LHCN-M2 (cell line): Measurements from ENCODE around the gene SLC22A23. TPM values are rescaled to one million over a fixed set of nuclear protein-coding genes. Genes with fewer than 3 reads are reported as not detected.
A peak's percentile ranks its signal among the peaks of the same experiment; 100 is the strongest.

ENCODE experiments used
- DNase-seq: peaks from one replicate; pipeline ENCODE4 v3.0.0-alpha.2; 2012; ENCODE audit warnings: low read depth
- total RNA-seq: library from RNA; depleted of rRNA; stranded (reverse); fragments of >200 nt; gene quantifications from 2 replicates; pipeline ENCODE4 v1.2.3, GENCODE V29; 2014

The SLC22A23 gene
- total RNA-seq, 1 experiment from 2014 or later, result 1.6 TPM

- DNase-seq, result no peak
These were observed 101.9 kb downstream of the SLC22A23 start for GRCh38 chr6:3355011-3355357.

GRCh38 chr6:3353939-3354338 is 102.9 kb downstream of the SLC22A23 start:
- no peak for DNase-seq

DNA sequence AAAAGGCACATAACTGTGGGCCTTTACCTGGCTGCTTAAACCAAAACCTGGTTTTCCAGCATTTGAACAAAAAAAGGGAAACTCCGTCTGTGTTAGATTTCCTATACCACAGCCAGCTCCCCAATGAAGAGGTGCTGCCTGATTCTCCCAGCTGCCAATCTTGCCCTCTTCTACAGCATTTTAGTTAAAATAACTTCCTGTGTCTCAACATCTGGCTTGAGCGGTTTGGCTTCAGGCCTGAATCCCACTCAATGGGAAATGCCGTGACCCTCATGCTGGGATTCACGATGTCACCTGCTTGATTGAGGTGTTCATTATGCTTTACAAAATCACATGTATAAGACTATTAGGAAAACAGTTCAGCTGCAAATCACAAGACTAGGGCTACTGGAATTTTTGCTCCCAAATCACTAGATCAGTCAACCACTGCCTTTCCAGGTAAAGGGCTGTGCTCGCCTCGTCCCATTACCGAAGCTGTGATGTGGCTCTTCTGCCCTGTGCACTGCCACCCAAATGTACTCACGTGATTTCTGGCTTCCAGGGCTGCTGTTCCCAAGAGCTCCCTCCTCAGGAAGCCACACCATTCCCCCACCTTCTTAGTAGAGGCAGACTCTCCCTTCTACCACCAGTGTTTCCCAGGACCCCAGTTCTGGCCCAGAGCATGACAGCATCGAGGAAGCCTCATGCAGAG is 103.5 kb downstream of the SLC22A23 start:
- DNase-seq, result no peak

GRCh38 chr6:3352678-3353077 is 104.2 kb downstream of the SLC22A23 start:
- no peak for DNase-seq

DNA sequence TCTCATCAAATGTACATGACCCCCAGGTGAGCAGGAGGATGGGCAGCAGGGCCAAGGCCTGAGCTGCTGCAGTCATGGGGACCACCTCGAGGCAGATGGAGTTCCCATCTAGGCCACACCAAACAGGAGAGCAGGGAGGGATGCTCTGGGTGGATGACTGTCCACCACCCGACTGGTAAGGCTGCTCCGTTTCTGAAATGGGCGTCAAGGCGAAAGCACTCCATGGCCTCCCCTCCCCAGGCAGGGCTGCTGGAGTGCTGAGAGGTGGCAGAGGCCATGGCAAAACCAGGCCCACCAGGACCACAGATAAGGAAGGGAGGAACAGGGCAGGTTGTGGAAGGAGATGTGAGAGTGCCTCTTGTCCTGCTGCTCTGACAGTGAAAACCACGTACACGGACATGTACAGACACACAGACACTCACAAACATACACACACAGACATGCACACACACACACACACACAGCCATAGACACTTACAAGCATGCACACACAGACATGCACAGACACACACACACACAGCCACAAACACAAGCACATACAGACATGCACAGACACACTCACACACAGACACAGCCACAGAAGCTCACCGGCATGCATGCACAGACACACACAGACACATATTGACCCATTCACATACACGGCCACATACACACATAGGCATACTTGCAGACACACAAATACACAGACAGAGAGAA is 104.9 kb downstream of the SLC22A23 start:
- DNase-seq, result no peak

DNA sequence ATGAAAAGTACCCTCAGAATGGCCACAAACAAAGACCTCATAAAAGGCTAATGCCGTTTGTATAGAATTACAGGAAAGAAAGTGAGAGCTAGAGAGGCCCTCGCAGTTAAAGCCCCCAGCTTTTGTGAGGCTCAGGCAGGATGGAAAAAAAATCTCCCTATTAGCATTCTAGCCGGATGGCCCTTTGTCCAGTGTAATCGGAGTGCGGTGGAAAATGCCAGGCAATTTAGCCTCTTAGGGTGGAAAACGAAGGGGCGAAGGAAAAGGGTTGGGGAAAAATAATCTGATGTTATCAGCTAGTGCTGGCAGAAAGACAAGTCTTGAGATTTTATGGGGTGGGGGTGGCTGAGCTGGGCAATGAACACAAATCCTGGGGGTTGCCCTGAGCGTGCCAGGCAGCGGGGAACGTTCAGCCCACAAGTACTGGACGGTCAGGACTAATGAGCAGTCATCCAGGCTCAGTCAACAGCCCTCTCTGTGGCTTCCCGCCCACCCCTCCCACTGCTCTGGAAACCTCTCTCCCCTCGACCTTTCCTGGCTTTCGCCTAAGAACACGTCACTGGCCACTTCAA is 105.7 kb downstream of the SLC22A23 start:
- DNase-seq, result no peak

DNA sequence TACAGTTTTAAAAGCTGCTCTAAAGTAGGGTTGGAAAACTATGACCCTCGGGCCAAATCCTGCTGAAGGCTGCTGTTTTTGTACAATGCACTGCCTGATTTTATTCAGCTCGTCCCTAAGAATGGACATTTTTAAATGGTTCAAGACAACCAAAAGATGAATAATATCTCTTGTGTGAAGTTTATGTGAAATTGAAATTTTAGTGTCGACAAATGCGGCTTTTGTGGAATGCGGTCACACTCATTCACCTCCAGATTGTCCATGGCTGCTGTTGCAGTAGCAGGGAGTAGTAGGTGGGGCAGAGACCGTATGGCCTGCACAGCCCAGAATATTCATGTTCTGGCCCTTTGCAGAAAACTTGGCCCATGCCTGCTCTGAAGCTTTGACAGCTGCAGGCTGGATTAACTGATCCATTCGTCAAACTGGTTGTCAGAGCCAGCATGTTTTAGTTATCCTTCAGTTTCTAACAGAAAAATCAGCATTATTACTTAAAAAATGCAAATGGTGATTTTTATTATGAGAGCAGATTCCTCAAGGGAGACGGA is 106.5 kb downstream of the SLC22A23 start:
- peak; percentile 71 for DNase-seq

- DNase-seq, result no peak
These were observed 107.2 kb downstream of the SLC22A23 start for GRCh38 chr6:3349388-3350251.

GRCh38 chr6:3348821-3349220 is 108.0 kb downstream of the SLC22A23 start:
- peak; percentile 86 for DNase-seq

GRCh38 chr6:3347826-3348225 is 109.0 kb downstream of the SLC22A23 start:
- no peak for DNase-seq

DNA sequence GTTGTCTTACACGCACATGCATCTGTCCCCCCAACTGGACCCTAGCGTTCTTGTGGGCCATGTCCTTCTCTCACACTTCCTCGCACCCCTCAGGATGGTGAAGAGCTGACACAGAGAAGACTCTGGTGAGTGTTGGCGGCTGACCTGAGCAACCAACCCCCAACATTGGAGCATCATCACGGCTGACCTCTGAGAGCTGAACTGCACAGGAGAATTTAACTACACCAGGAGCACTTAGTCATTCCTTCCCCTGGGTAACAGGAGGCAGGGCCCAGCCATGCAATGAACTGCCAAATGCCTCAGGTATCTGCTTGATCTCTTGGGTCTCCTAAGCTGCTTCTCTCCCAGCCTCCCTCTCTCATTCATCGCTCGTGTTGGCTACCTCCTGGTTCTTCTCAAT is 109.6 kb downstream of the SLC22A23 start:
- DNase-seq, result no peak

GRCh38 chr6:3346476-3346875 is 110.4 kb downstream of the SLC22A23 start:
- DNase-seq, result no peak

DNA sequence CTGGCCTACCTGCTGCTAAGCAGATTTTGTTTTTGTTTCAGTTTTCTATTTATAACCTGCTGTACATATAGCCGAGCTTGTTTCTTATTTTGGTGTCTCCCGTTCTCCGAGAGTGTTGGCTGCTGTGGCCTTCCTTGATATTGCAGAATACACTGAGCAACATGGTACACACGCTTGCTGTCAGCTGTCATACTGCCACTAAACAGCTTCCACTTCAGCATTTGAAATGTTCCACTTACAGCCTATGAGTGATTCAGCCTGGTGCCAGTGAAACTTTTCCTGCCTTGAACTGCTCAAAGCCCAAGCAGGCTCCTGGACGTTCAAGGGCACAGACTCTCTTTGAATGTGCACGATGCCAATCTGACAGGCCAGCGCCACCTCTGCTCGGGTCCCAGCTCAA is 111.0 kb downstream of the SLC22A23 start:
- DNase-seq, result no peak

- DNase-seq, result no peak
These were observed 113.6 kb downstream of the SLC22A23 start for GRCh38 chr6:3343089-3343883.

GRCh38 chr6:3341467-3341866 is 115.4 kb downstream of the SLC22A23 start:
- DNase-seq, result peak; percentile 79

DNA sequence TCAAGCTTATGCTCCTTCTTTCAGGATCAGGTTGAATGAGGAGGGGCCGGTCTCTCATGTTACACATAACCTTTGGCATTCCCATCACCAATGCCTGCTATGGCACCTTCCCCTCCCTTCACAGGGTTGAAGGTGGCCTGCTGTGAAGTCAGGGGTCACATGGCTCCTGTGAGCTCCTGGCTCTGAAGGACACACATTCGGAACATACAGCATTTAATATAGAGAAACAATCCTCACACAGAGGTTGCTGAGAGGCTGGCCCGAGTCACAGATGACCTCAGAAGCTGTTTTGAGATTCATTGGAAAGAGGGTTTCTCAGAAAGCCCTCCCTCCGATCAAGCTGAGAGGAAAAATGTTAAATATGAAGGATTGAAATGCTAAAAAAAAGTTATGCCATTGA is 116.0 kb downstream of the SLC22A23 start:
- no peak for DNase-seq

GRCh38 chr6:3340358-3340802 is 116.5 kb downstream of the SLC22A23 start:
- DNase-seq, result no peak

- DNase-seq, result no peak
These were observed 117.0 kb downstream of the SLC22A23 start for GRCh38 chr6:3339811-3340210.

DNA sequence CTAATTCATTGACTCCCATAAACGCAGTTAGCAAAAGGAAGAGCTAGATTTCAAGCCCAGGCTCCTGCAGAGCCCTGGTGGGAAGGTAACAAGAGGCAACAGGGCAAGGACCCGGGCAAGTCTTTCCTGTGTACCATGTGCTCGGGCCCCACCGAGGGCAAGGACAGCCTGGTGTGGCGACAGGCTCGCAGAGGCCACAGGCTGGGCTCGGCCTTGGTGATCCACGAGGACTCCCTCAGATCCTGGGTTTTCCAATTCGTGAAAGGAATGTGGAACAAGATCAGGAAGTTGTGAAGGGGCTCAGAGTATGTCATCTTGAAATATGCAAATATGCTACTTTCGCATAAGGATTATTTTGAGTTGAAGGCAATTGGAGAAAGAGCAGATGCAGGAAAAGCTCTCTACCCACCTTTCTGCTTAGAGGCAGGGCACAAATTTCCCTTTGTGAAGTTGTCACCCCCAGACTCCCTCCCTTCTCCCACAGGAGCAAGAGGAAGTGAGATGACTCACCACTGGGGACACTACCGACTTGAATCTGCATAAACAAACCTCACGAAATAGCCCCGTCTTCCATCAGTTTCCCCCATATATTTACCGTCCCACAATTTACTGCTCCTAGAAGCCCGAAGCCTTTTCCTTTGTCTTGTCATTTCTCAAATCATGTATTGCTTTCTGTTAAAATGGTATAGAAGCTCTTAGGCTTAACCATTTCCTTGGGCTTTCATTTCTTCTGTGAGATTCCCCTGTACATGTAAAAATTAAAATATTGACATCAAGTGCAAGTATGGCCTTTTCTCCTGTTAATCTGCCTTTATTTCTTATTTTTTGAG is 119.1 kb downstream of the SLC22A23 start:
- no peak for DNase-seq
